ENCODE results near the gene HMOX2. TPM values are rescaled to one million over a fixed set of nuclear protein-coding genes. Genes with fewer than 3 reads are reported as not detected.
A peak's percentile ranks its signal among the peaks of the same experiment; 100 is the strongest.

HMOX2 gene
- total RNA-seq, 1 experiment from 2014 or later, result 72.6 TPM

GRCh38 chr16:4500272-4500671 lies 24.1 kb downstream of the HMOX2 start:
- no peak overlapping the region for H3K4me3 ChIP-seq (ENCODE audit: low read depth in 2 of 2, low read length in 2 of 2)
- H3K27me3 ChIP-seq (ENCODE audit: control insufficient read depth, insufficient read depth, low read length), result no peaks in the 10 kb centered on the region
- ChIA-PET POLR2A (interaction anchor here (0.6 kb wide), 2 partner anchors 12 to 227 kb away, joined by 3 to 16 read pairs; partner anchors contain the start of gene TFAP4), CTCF (no interaction called here)
- H3K4me1 ChIP-seq (ENCODE audit: control insufficient read depth, insufficient read depth, low read length), result peaks cover 28% of the 10 kb centered on the region
- H3K27ac ChIP-seq (ENCODE audit: low read length), result peak overlapping the region; percentile 45; the same call in 1 of the 2 replicates
- TF ChIP-seq TCF7L2 (IDR thresholded peaks at IDR 0.05; ENCODE audit: low read depth, low read length) (no peak), REST (IDR thresholded peaks at IDR 0.05; ENCODE audit: insufficient read depth in 1 of 2, low read depth in 2 of 2, low read length in 1 of 2) (no peak), SIN3A (IDR thresholded peaks at IDR 0.05; ENCODE audit: borderline replicate concordance, insufficient read depth, low read depth, low read length) (no peak), CTCF (IDR thresholded peaks at IDR 0.05) (no peak), POLR2AphosphoS5 (IDR thresholded peaks at IDR 0.05; ENCODE audit: low read depth, low read length) (no peak)
- no peaks in the 10 kb centered on the region for H3K36me3 ChIP-seq (ENCODE audit: control insufficient read depth, insufficient read depth, low read length)
- peak; percentile 94 for ATAC-seq
- H3K9me3 ChIP-seq (ENCODE audit: control insufficient read depth, insufficient read depth, low read depth, low read length), result no peaks in the 10 kb centered on the region
- in situ Hi-C loops (cut with HindIII; ENCODE audit: low pct_unique_long_range_greater_than_20kb, low sequenced_read_pairs), result no loop called here
- no TSS peak for BruUV-seq (replicated peaks)
- intact Hi-C loops (cut with micrococcal nuclease; ENCODE audit: unreplicated experiment), result loop anchor here (5.0 kb wide), 1 partner anchor 87 kb away; no protein-coding TSS in a partner anchor
- no peak for DNase-seq (ENCODE audit: low read depth, low spot score)

- TF ChIP-seq POLR2AphosphoS5 (IDR thresholded peaks at IDR 0.05; ENCODE audit: low read depth, low read length) (no peak), SIN3A (IDR thresholded peaks at IDR 0.05; ENCODE audit: borderline replicate concordance, insufficient read depth, low read depth, low read length) (no peak), CTCF (IDR thresholded peaks at IDR 0.05) (no peak), REST (IDR thresholded peaks at IDR 0.05; ENCODE audit: insufficient read depth in 1 of 2, low read depth in 2 of 2, low read length in 1 of 2) (no peak), TCF7L2 (IDR thresholded peaks at IDR 0.05; ENCODE audit: low read depth, low read length) (no peak)
- POLR2A ChIA-PET, result no interaction called here
- ATAC-seq, result no peak
- Histone ChIP-seq H3K4me3 (ENCODE audit: low read depth in 2 of 2, low read length in 2 of 2) (no peak overlapping the region), H3K27me3 (ENCODE audit: control insufficient read depth, insufficient read depth, low read length) (no peaks in the 10 kb centered on the region), H3K9me3 (ENCODE audit: control insufficient read depth, insufficient read depth, low read depth, low read length) (no peaks in the 10 kb centered on the region), H3K4me1 (ENCODE audit: control insufficient read depth, insufficient read depth, low read length) (peaks cover 22% of the 10 kb centered on the region), H3K36me3 (ENCODE audit: control insufficient read depth, insufficient read depth, low read length) (no peaks in the 10 kb centered on the region), H3K27ac (ENCODE audit: low read length) (peak overlapping the region; percentile 45)
- intact Hi-C loops (cut with micrococcal nuclease; ENCODE audit: unreplicated experiment) (loop anchor here (5.0 kb wide), 1 partner anchor 86 kb away; no protein-coding TSS in a partner anchor), in situ Hi-C loops (cut with HindIII; ENCODE audit: low pct_unique_long_range_greater_than_20kb, low sequenced_read_pairs) (no loop called here)
- BruUV-seq (replicated peaks), result no TSS peak
- DNase-seq (ENCODE audit: low read depth, low spot score), result no peak
- CTCF ChIA-PET, result no interaction called here
Measured at GRCh38 chr16:4501071-4501478, 24.9 kb downstream of the HMOX2 start.

All from Panc1 (cell line).